GM21619 (cell line): ENCODE results near the gene CALN1.
"Not testable (repeated sequence)": the region's sequence is repeated elsewhere in the genome, so short reads cannot be mapped to it uniquely, and the experiment has no call there.

Experiments used
- ATAC-seq: cut with Tn5 transposase; IDR thresholded peaks from one replicate; pipeline ENCODE4 v1.9.1; 2021; ENCODE audit not compliant: unreplicated experiment

The CALN1 gene

DNA sequence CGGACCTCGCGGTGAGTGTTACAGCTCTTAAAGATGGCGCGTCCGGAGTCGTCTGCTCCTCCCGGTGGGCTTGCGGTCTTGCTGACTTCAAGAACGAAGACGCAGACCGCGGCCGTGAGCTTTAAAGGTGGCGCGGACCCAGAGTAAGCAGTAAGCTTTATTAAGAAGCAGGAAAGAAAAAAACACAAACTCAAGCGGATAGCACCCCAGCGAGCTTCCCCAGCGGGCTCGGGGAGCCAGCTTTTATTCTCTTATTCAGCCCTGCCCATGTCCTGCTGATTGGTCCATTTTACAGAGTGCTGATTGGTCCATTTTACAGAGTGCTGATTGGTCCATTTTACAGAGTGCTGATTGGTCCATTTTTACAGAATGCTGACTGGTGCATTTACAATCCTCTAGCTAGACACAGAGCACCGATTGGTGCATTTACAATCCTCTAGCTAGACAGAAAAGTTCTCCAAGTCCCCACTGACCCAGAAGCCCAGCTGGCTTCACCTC is at the start of gene CALN1:
Gene CALN1, minus strand, starts transcription at position 218 of the 498 bp plus-strand sequence.
- ATAC-seq = not testable (repeated sequence)

- ATAC-seq = no peak
Measured at GRCh38 chr7:72453471-72453870, 41.3 kb upstream of the CALN1 start.

- ATAC-seq = no peak
Measured at GRCh38 chr7:72447465-72448204, 35.5 kb upstream of the CALN1 start.

DNA sequence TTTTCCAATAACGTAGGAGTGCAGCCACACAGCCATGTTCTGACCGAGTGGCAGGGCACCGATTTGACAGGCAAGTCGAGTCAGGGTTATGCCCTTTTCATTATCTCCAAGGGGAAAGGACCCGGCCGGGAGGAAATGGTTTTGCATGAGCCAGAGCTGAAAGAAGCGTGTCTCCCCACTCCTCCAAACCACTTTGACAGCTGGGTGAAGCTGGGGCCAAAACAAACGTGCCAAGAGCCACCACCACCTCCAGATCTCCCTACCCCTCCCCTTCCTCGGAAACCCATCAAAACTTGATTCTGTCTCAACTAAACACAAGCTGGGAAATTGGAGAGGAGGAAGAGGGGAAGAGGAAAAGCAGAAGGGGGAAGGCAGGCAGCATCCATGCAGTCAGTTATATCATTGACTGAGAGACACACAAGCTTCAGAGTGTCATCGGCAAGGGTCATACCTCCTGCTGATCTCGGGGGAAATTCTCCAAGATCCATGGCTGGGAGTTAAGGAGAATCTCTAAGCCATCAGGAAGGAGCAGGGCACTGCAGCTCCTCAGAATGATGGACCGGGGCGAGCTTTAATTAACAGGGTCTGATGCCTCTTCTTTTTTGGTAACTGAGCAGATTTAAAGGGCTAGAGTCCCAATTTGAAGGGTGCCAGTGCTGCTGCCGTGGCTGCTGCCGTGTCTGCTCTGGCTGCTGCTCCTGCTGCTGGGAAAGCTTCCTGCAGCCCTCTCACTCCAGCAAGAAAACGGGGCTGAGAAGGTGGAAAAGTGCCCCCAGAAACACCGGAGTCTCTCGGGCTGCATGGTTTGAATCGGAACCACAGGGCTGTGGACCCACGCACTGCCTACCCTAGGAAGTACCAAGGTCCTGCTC is 34.7 kb upstream of the CALN1 start:
- ATAC-seq = no peak

- ATAC-seq = no peak
Measured at GRCh38 chr7:72446131-72446530, 34.0 kb upstream of the CALN1 start.

DNA sequence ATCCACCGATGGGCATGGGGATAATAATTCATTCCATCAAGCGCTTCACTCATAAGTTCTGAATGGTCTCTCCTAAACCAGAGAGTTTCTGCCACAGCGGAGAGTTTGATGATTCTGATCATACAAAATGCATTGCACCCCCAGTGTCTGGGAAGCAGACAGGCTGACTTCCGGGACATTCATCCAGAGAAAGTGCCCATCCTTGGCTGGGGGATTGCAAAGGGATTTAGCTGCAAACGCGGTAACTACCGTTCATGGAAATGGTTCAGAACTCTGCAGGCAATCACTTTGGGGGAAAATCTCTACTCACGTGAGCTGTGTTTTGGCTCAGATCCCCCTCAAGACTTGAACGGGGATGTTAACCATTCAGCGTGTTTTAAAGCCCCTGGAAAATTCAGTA is 33.4 kb upstream of the CALN1 start:
- ATAC-seq = no peak

DNA sequence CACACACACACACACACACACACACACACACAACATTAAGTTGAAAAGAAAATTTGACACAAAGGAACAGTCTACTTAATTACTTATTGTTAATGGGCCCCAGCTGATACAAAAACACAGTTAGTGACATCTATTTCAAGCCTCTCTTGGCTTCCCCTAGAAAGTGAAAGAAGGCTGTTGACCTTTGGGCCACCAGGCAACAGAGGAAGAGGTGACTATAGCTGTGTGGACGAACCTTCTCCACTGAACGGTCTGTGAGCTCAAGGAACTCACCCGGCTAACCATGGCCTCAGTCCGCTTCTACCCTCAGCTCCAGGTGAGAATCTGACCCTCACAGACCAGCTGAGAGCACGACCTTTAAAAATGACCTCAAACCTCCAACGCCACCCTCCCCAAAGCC is 32.9 kb upstream of the CALN1 start:
- no peak for ATAC-seq

DNA sequence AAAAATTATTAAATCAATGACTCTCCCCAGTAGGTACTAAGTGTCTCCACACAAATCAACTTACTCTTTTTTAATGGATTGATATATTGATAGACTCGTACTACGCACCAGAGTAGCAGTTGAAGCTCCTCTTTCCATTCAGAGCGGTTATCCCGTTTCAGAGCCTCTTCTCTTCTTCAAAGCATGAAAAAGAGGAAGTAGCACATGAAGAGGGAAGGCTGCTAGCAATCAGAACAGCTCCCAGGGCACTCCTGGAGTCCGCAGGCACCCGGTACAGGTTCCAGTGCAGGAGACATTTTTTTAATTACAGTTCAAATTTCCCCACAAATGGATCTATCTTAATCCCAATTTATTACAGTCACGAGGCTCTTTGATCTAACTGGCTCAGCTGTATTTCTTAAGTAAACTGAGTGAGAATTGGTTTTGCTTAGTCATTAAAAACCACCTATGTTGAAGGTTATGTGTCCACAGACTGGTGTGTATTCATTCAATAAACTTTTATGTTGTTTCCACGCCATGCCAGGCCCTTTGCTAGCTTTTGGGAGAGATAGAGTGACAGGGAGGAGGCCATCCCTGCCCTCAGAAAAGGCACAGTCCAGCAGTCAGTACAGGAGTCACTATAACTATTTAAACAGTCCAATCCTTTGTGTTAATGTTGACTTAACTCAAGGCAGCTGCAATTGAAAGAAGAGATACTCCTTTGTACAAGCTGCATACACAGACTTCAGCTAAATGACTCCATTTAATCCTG is 32.1 kb upstream of the CALN1 start:
- ATAC-seq = no peak

- no peak for ATAC-seq
Measured at GRCh38 chr7:72441791-72442190, 29.7 kb upstream of the CALN1 start.

GRCh38 chr7:72438491-72438890 is 26.4 kb upstream of the CALN1 start:
- ATAC-seq = no peak

- no peak for ATAC-seq
Measured at GRCh38 chr7:72437610-72438009, 25.5 kb upstream of the CALN1 start.

DNA sequence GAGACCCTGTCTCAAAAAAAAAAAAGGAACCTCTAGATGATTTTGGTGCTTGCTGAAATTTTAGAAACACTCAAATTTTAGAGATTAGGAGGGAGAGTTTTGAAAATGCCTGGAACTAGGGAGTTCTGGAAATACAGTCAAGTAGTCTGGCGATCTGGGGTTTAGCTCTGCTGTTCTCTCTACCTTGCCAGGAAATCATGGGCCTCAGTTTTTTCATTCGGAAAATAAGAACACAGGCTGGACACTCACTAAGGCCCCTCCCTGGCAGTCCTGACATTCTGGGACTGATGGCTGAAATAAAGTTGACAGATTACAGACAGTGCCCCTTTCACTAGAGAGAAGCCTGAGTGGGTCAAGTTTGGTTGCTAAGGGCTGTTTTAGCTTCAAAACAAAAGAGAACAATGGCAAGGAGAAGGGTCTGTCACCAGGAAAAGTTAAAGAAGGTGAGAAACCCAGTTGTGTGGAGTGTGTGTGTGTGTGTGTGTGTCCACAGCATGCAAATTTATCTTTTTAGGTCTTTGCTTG is 25.0 kb upstream of the CALN1 start:
- ATAC-seq = no peak

- ATAC-seq = no peak
Measured at GRCh38 chr7:72435925-72436480, 23.9 kb upstream of the CALN1 start.

DNA sequence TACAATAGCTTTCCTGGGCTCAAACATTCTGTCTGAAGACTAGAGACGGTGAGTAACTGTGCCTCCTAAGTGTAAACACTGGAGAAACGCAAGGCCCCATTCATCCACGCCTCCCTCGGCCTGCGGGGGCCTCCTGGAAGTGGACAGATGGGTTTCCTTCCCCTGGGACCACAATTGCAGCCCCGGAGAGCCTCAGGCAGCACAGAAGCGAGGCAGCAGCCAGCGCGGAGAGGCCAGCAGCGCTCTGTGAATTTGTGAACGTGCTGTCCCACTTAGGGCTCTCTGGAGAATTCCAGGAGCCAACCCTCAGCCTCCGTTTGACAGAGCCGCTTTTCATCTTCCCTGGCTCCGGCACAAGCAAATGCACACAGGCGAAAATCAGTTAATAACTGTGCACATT is 23.2 kb upstream of the CALN1 start:
- ATAC-seq = no peak

- no peak for ATAC-seq
Measured at GRCh38 chr7:72430531-72430930, 18.4 kb upstream of the CALN1 start.

DNA sequence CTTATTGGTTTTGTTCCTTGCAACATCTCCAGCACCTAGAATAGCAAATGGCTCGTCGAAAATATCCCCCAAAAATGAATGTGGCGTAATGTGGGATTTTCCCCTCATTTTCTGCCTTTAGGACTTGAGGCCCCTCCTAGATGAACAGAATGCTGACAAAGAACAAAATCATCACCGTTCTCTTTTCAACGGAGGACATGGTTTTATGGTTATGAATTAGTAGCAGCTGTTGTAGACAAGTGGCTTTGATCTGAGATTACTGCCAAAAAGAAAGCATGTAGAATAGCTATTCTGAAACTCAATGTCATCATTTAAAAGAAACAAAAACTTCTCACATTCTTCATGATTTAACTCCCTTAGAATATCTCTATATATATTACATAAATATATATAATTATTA is 17.2 kb upstream of the CALN1 start:
- ATAC-seq = no peak

DNA sequence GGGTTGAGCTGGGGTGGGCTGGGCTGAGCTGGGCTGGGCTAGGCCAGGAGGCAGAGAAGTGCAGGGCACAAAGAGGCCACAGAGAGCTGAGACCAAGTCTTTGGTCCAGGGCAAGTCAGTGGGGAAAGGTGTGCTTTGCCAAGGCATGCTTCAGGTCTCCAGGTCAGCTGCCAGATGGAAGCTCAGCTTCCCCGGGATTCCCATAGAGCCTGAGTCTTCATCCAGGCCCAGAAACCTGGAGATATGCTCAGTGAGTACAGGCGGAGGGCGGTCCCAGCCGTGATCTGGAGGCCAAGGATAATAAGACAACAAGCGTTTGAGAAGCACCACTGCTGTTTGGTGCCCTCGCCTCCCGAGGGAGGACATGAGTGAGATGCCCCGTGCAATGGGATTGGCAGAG is 4.7 kb upstream of the CALN1 start:
- ATAC-seq = no peak

GRCh38 chr7:72415586-72415985 is 3.4 kb upstream of the CALN1 start:
- no peak for ATAC-seq

GRCh38 chr7:72413886-72414285 is 1.7 kb upstream of the CALN1 start:
- no peak for ATAC-seq

DNA sequence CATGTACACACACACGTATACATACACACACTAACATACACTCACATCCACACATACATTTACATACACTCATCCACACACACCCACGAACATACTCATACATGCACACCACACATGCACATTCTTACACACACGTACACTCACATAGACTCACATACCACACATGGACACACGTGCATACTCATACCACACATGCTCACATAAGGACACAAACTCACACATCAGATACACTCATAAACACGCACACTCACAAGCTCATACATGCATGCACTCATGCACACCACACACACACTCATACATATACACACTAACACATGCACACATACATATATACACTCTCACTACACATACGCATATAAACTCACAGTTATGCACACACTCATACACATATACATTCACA is 1.2 kb upstream of the CALN1 start:
- ATAC-seq = no peak

DNA sequence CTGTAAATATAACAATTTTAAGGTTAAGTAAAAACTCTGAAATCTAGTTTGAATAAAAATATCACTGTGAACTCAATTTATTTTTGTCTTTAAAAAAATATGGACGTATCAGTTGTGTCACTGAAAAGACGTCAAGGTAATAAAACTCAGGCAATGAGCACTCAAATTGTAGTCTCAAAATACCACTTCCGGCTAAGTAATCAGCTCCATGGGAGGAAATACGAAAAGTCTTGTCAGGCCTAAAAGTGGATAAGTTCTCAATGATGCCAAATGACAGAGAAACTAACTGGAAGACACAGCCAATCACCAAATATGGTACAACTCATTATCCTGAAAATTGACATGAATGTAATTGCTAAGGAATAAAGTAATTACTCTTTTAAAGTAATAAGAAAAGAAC is 719 bp downstream of the CALN1 start:
- ATAC-seq = no peak
